ENCODE results near the gene KLHL18. TPM values are rescaled to one million over a fixed set of nuclear protein-coding genes. Genes with fewer than 3 reads are reported as not detected.
"Not testable (repeated sequence)": the region's sequence is repeated elsewhere in the genome, so short reads cannot be mapped to it uniquely, and the experiment has no call there.

The KLHL18 gene
- total RNA-seq, 1 donor from 2014 or later = 55.0 TPM

DNA sequence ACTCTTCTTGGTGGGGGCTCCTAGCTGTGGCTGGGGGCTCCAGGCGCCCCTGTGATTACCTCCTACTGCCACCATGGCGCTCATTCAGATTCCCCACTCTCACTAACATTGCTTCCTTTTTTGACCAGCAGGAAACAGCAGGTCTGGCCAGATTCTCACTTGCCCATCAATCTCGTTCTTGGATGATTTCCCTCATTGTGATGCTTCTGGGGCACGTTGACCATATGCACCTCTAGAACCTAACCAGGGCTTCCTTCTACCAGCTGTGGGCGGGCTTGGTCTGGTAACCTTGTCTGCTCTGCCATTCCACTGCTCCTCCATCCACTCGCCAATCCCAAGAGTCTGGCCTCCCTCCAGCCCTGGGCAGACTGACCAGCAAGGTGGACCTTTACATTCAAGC is 62.2 kb downstream of the KLHL18 start:
- DNase-seq (no peak), ATAC-seq (no peak)
- intact Hi-C loops (cut with micrococcal nuclease) = no loop called here

DNA sequence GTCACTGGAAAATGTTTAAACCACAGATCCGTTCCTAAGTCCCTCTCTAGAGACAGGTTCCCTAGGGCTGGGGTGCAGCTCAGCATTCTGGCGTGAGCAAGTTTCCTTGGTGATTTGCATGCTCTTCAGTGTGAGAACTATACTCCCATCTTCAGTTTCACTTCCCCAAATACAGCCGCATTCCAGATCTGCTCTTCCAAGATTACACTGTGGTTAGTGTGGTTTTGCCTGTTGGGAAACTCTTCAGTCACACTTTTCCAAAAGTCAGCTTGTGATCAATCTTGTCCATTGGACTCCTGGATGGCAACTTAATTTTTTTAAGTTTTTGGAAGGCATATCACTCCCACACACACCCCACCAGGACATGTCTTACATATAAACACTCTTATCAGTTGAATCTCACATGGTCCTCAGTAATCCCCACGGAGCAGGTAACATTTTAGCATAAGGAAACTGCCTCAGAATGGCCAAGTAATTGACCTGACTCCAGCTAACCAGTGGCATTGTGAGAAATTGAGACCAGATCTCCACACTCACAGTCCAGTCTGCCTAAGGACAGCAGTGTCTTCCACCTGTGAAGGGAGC is 64.6 kb downstream of the KLHL18 start:
- DNase-seq = no peak
- peak; percentile 45 for ATAC-seq
- intact Hi-C loops (cut with micrococcal nuclease) = no loop called here

DNA sequence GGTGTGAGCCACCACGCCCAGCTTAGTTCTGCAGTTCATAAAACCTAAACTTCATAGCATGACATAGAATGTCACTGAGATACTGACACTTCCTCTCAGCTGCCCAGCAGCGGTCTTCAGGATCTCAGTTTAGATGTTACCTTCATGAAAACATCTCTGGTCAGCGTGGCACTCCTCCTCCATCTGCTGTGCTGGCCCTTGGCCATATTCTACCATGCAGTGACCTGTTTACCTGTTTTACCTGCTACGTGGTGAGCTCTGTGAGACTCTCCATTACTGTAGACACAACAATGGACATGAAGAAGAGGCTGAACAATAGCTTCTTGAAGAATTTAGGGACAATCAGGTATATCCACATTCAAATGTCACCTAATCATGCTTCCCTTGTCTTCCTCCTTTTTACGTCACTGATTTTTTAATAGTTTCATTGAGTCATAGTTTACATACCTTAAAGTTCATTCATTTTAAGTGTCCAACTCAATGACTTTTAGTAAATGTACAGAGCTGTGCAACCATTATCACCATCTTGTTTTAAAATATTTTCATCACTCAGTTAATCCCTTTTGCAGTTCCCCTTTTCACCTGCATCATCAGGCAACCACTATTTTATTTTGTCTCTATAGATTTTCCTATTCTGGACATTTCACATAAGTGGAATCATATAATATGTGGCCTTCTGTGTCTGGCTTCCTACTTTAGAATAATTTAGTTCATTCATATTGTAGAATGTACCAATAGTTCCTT is 65.8 kb downstream of the KLHL18 start:
- ATAC-seq (no peak), DNase-seq (no peak)
- intact Hi-C loops (cut with micrococcal nuclease) = no loop called here

DNA sequence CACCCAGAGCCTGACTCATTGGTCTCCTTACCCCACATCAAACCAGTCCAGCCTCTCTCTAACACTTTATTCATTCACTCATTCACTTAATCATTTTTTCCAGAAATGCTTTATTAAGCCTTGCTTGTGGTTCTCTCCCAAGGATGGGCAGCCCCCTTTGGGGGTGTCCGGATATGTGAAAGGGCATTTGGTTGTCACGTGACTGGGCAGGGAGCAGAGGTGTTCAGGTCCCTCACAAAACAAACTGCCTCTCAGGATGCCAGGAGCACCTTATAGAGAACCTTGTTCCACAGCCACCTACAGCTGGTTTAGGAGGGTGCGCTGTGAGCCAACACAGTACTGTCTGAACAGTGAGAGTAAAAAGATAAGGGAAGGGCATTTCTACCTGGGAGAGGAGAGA is 72.3 kb downstream of the KLHL18 start:
- ATAC-seq = no peak
- intact Hi-C loops (cut with micrococcal nuclease) = no loop called here

DNA sequence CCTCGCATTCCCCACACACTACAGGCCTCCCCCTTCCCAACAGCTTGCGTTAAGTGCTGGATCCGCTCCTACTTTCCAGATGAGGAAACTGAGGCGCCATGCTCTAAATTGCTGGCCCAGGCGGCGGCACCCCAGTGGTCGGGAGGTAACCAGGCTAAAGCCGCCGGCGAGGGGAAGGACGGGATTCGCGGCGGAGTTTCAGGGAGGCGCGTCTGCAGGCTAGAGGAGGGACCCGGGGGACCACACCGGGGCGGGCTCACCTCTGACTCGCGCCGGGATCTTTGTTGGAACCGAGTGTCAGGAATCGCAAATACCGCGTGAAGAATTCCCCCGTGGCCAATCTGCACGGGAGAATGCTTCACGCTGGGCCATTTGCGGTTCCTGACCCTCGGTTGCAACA is 73.5 kb downstream of the KLHL18 start:
- DNase-seq (no peak), ATAC-seq (no peak)
- intact Hi-C loops (cut with micrococcal nuclease) = no loop called here

More for the DNA sequence above, 72.3 kb downstream of the KLHL18 start:
- no peak for DNase-seq

DNA sequence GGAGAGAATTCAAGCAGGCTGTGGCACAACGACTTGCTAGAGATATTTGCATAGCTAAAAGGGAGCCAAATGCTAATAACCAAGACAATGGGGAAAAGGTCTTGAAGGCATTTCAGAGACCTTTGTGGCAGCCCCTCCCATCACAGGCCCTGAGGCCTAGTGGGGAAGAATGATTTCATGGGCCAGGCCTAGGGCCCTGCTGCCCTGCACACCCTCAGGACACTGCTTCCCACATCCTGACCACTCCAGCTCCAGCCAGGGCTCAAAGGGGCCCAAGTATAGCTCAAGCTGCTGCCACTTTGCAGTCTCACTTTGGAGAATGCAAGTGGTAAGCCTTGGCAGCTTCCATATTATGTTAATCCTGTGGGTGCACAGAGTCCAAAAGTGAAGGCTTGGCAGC is 76.6 kb downstream of the KLHL18 start:
- ATAC-seq (no peak), DNase-seq (no peak)
- intact Hi-C loops (cut with micrococcal nuclease) = no loop called here

DNA sequence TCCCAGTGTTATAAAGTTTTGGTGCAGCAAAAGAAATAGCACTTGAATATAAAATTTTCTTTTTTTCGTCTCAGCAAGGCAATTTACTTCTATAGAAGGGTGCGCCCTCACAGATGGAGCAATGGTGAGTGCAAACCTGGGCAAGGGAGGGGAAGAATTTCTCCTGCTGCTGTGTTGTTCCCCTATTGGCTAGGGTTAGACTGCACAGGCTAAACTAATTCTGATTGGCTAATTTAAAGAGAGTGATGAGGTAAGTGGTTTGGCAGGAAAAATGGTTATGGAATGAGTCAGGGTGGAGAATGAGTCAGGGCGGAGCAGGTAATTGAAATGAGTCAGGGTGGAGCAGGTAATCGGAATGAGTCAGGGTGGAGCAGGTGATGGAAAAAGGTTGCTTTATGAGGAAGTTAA is 77.4 kb downstream of the KLHL18 start:
- DNase-seq; ATAC-seq; intact Hi-C loops (cut with micrococcal nuclease): not testable (repeated sequence)

DNA sequence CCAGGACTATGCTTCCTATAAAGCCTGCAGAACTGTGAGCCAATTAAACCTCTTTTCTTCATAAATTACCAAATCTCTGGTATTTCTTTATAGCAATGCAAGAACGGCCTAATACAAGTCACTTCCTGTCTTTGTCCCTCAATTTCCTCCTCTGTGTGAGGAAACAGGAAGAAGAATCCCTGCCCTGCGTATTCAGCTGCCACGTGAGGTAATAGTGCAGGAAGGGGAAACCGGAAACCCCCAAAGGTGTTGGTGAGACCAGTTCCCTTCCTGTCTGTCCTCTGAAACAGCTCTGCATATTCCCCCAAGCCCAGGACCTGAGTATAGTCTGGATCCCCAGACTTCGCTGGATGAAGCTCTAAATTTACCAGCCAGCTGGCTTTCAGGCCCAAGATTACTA is 80.0 kb downstream of the KLHL18 start:
- intact Hi-C loops (cut with micrococcal nuclease) = no loop called here
- ATAC-seq = no peak

DNA sequence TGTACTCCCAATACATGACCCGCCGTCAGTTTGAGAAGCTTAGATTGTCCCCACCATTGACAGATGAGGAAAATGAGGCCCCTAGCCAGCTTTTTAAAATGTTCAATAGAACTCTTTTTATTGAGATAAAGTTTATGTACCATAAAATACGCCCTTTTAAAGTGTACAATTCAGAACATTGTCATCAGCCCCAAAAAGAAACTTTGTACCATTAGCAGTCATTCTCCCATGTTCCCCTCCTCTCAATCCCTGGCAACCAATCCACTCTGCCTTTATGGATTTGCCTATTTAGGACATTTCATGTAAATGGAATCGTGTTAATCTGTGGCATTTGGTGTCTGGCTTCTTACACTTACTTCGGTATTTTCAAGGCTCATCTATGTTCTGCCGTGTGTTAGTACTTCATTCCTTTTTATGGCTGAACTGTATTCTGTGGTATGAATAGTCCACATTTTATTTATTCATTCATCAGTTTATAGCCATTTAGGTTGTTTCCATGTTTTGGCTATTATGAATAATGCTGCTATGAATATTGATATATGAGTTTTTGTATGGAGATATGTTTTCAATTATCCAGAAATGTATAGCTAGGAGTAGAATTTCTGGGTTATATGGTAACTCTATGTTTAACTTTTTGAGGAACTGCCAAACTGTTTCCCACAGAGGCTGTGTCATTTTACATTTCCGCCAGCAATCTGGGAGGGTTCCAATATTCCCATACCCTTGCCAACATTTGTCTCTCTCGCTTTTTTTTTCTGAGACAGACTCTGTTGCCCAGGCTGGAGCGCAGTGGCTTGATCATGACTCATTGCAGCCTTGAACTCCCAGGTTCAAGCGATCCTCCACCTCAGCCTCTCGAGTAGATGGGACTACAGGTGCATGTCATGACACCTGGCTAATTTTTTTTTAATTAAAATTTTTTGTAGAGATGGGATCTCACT is 82.7 kb downstream of the KLHL18 start:
- no peak for DNase-seq
- ATAC-seq = peak; percentile 30
- intact Hi-C loops (cut with micrococcal nuclease) = no loop called here

More for the DNA sequence above, 80.0 kb downstream of the KLHL18 start:
- DNase-seq = no peak

DNA sequence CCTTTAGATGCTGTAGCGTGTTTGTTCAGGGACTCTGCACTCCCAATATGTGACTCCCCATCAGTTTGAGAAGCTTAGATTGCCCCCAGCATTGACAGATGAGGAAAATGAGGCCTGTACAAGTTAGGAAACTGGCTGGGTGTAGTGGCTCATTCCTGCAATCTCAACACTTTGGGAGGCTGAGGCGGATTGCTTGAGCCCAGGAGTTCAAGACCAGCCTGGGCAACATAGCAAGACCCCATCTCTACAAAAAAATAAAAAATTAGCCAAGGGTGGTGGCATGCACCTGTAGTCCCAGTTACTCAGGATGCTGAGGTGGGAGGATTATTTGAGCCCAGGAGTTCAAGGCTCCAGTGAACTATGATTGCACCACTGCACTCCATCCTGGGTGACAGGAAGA is 84.1 kb downstream of the KLHL18 start:
- DNase-seq (no peak), ATAC-seq (no peak)
- intact Hi-C loops (cut with micrococcal nuclease) = no loop called here

DNA sequence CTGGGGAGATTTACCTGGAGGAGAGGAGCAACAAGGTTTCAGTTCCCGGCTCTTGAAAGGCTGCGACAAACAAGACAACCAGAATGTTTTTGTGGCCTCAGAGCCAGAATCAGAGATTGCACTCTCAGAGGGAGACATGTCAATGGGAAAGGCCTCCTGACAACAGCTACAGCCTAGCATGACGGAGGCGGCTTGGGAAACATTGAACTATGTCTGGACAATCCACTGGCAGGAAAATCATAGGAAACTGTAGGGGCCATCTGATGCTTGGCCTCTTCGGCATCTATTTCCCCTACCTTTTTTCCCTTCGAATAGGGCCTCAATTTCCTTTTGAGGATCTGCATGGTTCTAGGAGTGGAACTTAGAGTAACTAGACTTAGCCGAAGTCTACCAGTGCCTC is 84.9 kb downstream of the KLHL18 start:
- DNase-seq (no peak), ATAC-seq (no peak)
- intact Hi-C loops (cut with micrococcal nuclease) = no loop called here

DNA sequence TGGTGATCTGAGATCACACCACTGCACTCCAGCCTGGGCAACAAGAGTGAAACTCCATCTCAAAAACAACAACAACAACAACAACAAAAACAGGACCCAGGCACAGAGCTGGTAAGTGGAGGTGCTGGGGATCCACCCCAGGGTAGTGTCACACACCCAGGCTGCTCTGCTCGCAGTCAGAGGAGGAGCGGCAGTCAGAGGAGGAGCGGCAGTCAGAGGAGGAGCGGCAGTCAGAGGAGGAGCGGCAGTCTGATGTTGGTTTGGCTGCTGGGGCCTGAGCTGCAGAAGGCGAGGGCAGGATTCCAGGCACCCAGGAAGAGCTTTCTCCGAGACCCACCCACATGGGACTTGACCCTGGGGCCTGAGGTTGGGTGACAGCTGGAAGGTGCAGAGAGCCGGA is 87.3 kb downstream of the KLHL18 start:
- intact Hi-C loops (cut with micrococcal nuclease); DNase-seq; ATAC-seq: not testable (repeated sequence)

DNA sequence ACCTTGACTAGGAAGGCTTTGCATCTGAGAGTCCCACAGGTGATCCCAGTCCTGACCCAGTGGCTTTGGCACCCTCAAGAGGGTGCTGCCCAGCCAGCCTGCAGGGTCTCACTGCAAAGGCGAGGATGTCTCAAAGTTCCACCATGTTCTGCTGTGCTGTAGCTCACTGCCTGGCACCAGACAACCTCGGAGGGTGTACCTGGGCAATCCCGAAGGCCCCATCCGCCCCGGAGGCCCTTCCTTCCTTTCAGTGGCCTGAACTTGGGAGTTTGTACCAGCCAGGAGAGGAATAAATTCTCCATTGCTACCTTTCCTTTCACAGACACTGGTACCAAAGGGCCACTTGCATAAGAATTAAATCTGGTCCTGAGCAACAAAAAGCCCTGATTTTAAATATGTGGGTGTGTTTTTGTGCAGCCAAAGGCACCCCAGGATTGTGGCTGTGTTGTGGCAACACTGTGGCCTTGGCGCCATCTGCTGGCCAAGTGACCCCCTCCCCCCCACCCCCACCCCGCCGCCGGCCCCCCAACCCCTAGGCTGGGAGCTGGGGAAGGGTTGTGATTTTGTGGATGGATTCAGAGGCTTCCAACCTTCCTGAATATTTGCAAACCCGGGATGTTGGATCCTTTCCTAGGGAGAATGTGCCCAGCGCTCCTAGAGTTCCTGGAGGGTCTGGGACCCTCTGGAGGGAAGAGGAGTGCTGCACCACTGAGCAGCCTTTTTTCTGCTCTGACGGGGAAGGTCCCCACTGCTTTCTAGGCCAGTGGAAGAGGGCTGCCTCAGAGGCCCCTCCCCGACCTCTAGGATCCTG is 88.3 kb downstream of the KLHL18 start:
- intact Hi-C loops (cut with micrococcal nuclease) = no loop called here

DNA sequence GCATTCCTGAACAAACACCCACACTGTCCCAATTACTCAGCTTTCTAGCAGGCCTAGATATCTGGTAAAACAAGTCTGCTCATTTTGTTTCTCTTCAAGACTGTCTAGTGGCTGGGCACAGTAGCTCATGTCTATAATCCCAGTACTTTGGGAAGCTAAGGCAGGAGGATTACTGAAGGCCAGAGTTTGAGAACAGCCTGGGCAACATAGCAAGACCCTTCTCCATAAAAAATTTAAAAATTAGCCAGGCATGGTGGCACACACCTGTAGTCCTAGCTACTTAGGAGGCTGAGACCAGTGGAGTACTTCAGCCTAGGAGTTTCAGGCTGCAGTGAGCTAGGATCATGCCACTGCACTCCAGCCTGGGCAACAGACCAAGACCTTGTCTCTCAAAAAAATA is 91.8 kb downstream of the KLHL18 start:
- ATAC-seq (no peak), DNase-seq (no peak)
- intact Hi-C loops (cut with micrococcal nuclease) = no loop called here

More for the DNA sequence above, 88.3 kb downstream of the KLHL18 start:
- ATAC-seq (peak; percentile 32), DNase-seq (peak; percentile 38)

DNA sequence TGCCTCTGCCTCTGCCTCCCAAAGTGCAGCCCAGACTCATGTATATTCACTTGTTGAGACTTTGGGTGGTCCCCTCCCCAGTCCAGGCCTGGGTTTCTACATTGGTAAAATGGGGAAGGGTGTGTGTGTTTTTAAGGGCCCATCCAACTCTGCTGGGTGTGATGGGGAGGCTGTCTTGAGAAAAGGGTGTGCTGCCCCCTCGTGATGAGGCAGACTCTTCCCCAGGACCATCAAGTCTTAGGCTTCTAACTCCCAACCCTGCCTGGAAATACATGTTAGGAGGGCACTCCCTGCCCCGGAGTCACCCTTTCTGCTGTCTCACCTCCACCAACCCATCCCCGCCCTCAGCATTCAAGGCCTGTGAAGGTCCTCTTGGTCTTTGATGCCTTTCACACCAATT is 93.6 kb downstream of the KLHL18 start:
- intact Hi-C loops (cut with micrococcal nuclease) = no loop called here
- no peak for ATAC-seq
- DNase-seq = no peak

DNA sequence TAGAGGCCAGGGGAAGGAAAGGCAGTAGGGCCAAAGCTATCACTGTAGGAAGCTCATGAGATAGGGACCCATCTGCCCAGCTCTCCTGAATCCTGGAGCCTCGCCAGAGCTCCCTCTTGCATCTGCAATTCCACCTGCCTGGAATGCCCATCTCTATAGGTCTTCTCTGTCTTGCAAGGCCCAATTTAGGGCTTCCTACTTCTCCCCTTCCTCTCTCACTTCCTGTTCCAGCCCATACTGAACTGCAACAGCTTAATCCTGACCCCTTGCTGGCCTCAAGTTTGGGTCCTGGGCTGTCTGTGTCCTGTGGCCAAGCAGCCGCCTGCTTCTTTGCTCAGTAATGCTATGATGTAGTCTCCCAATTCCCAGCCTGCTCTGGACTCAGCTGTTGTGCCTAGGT is 94.4 kb downstream of the KLHL18 start:
- intact Hi-C loops (cut with micrococcal nuclease) = no loop called here
- no peak for DNase-seq
- no peak for ATAC-seq

DNA sequence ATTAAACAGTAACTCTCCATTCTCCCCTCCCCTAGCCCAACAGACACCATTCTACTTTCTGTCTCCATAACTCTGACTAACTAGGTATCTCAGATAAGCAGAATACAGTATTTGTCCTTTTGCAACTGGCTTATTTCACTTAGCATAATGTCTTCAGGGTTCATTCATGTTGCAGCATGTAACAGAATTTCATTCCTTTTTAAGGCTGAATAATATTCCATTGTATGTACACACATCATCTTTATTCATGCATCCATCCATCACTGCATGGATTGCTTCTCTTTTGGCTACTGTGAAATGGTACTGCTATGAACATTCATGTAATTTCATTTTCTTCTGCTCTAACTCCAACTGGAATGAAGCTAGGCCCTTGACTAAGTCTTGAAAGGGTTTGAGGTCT is 96.1 kb downstream of the KLHL18 start:
- DNase-seq (no peak), ATAC-seq (no peak)
- intact Hi-C loops (cut with micrococcal nuclease) = no loop called here

DNA sequence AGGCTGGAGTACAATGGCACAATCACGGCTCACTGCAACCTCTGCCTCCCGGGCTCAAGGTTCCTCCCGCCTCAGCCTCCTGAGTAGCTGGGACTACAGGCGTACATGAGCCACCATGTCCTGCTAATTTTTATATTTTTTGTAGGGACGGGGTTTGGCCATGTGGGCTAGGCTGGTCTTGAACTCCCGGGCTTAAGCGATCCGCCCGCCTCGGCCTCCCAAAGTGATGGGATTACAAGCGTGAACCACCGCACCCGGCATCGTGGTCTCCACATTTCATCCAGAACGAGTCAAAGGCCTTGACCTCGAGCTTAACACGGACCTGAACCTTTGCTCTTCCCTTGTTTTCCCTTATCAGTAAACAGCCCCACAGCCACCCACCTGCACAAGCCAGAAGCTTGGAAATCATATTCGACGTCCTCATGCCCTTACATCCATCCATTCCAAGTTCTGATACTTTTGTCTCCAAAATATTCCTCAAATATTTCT is 96.7 kb downstream of the KLHL18 start:
- ATAC-seq = no peak
- intact Hi-C loops (cut with micrococcal nuclease) = no loop called here

DNA sequence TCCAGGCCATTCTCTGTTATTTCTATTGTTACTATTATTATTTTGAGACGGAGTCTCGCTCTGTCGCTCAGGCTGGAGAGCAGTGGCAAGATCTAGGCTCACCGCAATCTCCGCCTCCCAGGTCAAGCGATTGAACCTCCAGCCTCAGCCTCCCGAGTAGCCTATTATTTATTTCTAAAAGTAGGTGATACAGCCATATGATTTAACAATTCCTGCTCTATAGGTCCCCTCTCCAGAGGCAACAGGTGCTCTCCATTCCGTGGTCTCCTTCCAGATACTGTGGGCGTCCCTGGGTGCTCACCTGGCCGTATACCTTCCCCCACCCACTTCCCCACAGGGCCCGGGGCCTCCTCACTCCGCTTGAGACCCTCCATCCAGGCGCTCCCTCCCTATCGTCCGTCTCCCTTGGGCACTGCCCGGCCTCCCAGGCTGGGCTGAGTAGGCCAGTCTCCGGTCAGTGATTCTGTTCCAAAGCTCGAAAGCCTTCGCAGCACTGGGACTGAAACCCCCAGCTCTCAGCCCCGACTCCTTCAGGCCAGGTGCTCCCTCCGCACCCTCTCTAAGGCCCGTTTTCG is 97.4 kb downstream of the KLHL18 start:
- ATAC-seq (no peak), DNase-seq (no peak)
- intact Hi-C loops (cut with micrococcal nuclease) = no loop called here

More for the DNA sequence above, 96.7 kb downstream of the KLHL18 start:
- DNase-seq = no peak

Data from left ventricle myocardium superior (tissue), 1 donor.